Measurements from ENCODE around the gene ATP10B. TPM values are rescaled to one million over a fixed set of nuclear protein-coding genes. Genes with fewer than 3 reads are reported as not detected.
"Not testable (repeated sequence)": the region's sequence is repeated elsewhere in the genome, so short reads cannot be mapped to it uniquely, and the experiment has no call there.

ATP10B gene
- total RNA-seq: 9.1 TPM

- Histone ChIP-seq H3K27me3 (no peaks in the 10 kb centered on the region), H3K27ac (no peak within 1 kb of the TSS), H3K9me3 (no peaks in the 10 kb centered on the region), H3K36me3 (no peaks in the 10 kb centered on the region), H3K4me1 (no peaks in the 10 kb centered on the region), H3K4me3 (no peak within 1 kb of the TSS)
- intact Hi-C loops (cut with DNase I): no loop called here
- no peak for DNase-seq (ENCODE audit: extremely low spot score in 2 of 2)
- TF ChIP-seq POLR2A (IDR thresholded peaks at IDR 0.05) (no peak), POLR2AphosphoS5 (IDR thresholded peaks at IDR 0.05; ENCODE audit: insufficient read depth in 1 of 2, low read depth in 1 of 2) (no peak), CTCF (IDR thresholded peaks at IDR 0.05) (no peak)
Observed at GRCh38 chr5:160852049-160852448, at the start of gene ATP10B. TSS of gene ATP10B (minus strand) at chr5:160852211. CDS start at chr5:160688074, 164,137 bp downstream.

GRCh38 chr5:160901656-160902055, 49.6 kb upstream of the ATP10B start:
- no peak overlapping the region for H3K27ac ChIP-seq
- H3K27me3 ChIP-seq: no peaks in the 10 kb centered on the region
- no peak for TF ChIP-seq POLR2AphosphoS5 (IDR thresholded peaks at IDR 0.05; ENCODE audit: insufficient read depth in 1 of 2, low read depth in 1 of 2)
- intact Hi-C loops (cut with DNase I): no loop called here
- no peaks in the 10 kb centered on the region for H3K9me3 ChIP-seq
- no peak overlapping the region for H3K4me3 ChIP-seq
- H3K4me1 ChIP-seq: no peaks in the 10 kb centered on the region
- H3K36me3 ChIP-seq: no peaks in the 10 kb centered on the region
- DNase-seq (ENCODE audit: extremely low spot score in 2 of 2): no peak

- Histone ChIP-seq H3K27me3 (no peaks in the 10 kb centered on the region), H3K4me1 (no peaks in the 10 kb centered on the region), H3K4me3 (no peak overlapping the region), H3K9me3 (no peaks in the 10 kb centered on the region), H3K27ac (no peak overlapping the region), H3K36me3 (no peaks in the 10 kb centered on the region)
- no peak for DNase-seq (ENCODE audit: extremely low spot score in 2 of 2)
- TF ChIP-seq POLR2AphosphoS5 (IDR thresholded peaks at IDR 0.05; ENCODE audit: insufficient read depth in 1 of 2, low read depth in 1 of 2) (no peak), CTCF (IDR thresholded peaks at IDR 0.05) (no peak), POLR2A (IDR thresholded peaks at IDR 0.05) (no peak)
- intact Hi-C loops (cut with DNase I): no loop called here
Observed at GRCh38 chr5:160899735-160900134, 47.7 kb upstream of the ATP10B start.

- H3K27ac ChIP-seq; H3K36me3 ChIP-seq; H3K4me3 ChIP-seq; H3K27me3 ChIP-seq; H3K4me1 ChIP-seq; intact Hi-C loops (cut with DNase I); H3K9me3 ChIP-seq; DNase-seq (ENCODE audit: extremely low spot score in 2 of 2): not testable (repeated sequence)
Observed at GRCh38 chr5:160893180-160893964, 41.4 kb upstream of the ATP10B start.

GRCh38 chr5:160887780-160888179, 35.8 kb upstream of the ATP10B start:
- no peak for TF ChIP-seq POLR2AphosphoS5 (IDR thresholded peaks at IDR 0.05; ENCODE audit: insufficient read depth in 1 of 2, low read depth in 1 of 2)
- no peak for TF ChIP-seq POLR2A (IDR thresholded peaks at IDR 0.05)
- no peak for TF ChIP-seq CTCF (IDR thresholded peaks at IDR 0.05)
- intact Hi-C loops (cut with DNase I): no loop called here
- no peaks in the 10 kb centered on the region for H3K9me3 ChIP-seq
- H3K27ac ChIP-seq: no peak overlapping the region
- no peaks in the 10 kb centered on the region for H3K27me3 ChIP-seq
- H3K36me3 ChIP-seq: no peaks in the 10 kb centered on the region
- H3K4me1 ChIP-seq: no peaks in the 10 kb centered on the region
- no peak for DNase-seq (ENCODE audit: extremely low spot score in 2 of 2)
- H3K4me3 ChIP-seq: no peak overlapping the region

- H3K27ac ChIP-seq; intact Hi-C loops (cut with DNase I); H3K36me3 ChIP-seq; H3K9me3 ChIP-seq; H3K4me3 ChIP-seq; H3K4me1 ChIP-seq; DNase-seq (ENCODE audit: extremely low spot score in 2 of 2); H3K27me3 ChIP-seq: not testable (repeated sequence)
Observed at GRCh38 chr5:160873560-160874200, 21.7 kb upstream of the ATP10B start.

Data from vagina (tissue), 2 donors.